UCSD-AML1 (cell line): ENCODE data around the gene SLC35G6.
A peak's percentile ranks its signal among the peaks of the same experiment; 100 is the strongest.
"Not testable (repeated sequence)": the region's sequence is repeated elsewhere in the genome, so short reads cannot be mapped to it uniquely, and the experiment has no call there.

Source experiments
- DNase-seq: peaks from one replicate; lab custom pipeline; 2025; ENCODE audit not compliant: unreplicated experiment; lab: John Stamatoyannopoulos, UW

The SLC35G6 gene

GRCh38 chr17:7477392-7478275 is 3.6 kb upstream of the SLC35G6 start:
- no peak for DNase-seq

- DNase-seq = peak; percentile 48
These were observed 2.7 kb upstream of the SLC35G6 start for GRCh38 chr17:7478276-7479212.

GRCh38 chr17:7479213-7480088 is 1.8 kb upstream of the SLC35G6 start, which contains the start of gene ZBTB4:
TSS of gene ZBTB4 (minus strand) at chr17:7479631. CDS start at chr17:7466801, 12,830 bp downstream.
- DNase-seq = peak; percentile 55

GRCh38 chr17:7480089-7480384 is 1.2 kb upstream of the SLC35G6 start:
- no peak for DNase-seq

GRCh38 chr17:7481842-7482741 is 846 bp downstream of the SLC35G6 start:
- DNase-seq = not testable (repeated sequence)

- not testable (repeated sequence) for DNase-seq
These were observed 1.5 kb downstream of the SLC35G6 start for GRCh38 chr17:7482742-7483088.

- peak; percentile 95 for DNase-seq
These were observed 2.2 kb downstream of the SLC35G6 start for GRCh38 chr17:7483255-7484066.

- peak; percentile 99 for DNase-seq
These were observed 3.0 kb downstream of the SLC35G6 start, which contains the start of gene POLR2A for GRCh38 chr17:7484067-7484918. TSS of gene POLR2A (plus strand) at chr17:7484366.

- DNase-seq = no peak
These were observed 3.7 kb downstream of the SLC35G6 start for GRCh38 chr17:7484919-7485377.

GRCh38 chr17:7486181-7486580 is 4.9 kb downstream of the SLC35G6 start:
- DNase-seq = no peak

- DNase-seq = no peak
These were observed 8.9 kb downstream of the SLC35G6 start for GRCh38 chr17:7490144-7490543.

- no peak for DNase-seq
These were observed 10.3 kb downstream of the SLC35G6 start for GRCh38 chr17:7491583-7491982.

- DNase-seq = no peak
These were observed 12.7 kb downstream of the SLC35G6 start for GRCh38 chr17:7493941-7494340.

GRCh38 chr17:7495906-7496434 is 14.7 kb downstream of the SLC35G6 start:
- no peak for DNase-seq

GRCh38 chr17:7496470-7497183 is 15.4 kb downstream of the SLC35G6 start:
- DNase-seq = no peak

GRCh38 chr17:7497228-7497627 is 16.0 kb downstream of the SLC35G6 start:
- no peak for DNase-seq

GRCh38 chr17:7497636-7498035 is 16.4 kb downstream of the SLC35G6 start:
- DNase-seq = no peak
